Measurements from ENCODE around the gene BCOR.

The BCOR gene

GRCh38 chrX:40104985-40105834 lies 7.5 kb upstream of the BCOR start:
- H3K4me1 ChIP-seq (ENCODE audit: insufficient read depth, low read length, severe bottlenecking), result peaks cover 68% of the 10 kb centered on the region
- H3K4me3 ChIP-seq (ENCODE audit: low read depth, low read length, poor library complexity, severe bottlenecking), result peak overlapping the region; percentile 64
- H3K27me3 ChIP-seq (ENCODE audit: insufficient read depth, low read length), result no peaks in the 10 kb centered on the region
- no peaks in the 10 kb centered on the region for H3K36me3 ChIP-seq (ENCODE audit: insufficient read depth, low read length)
- H3F3A ChIP-seq (ENCODE audit: insufficient read depth, low read length), result no peaks in the 10 kb centered on the region
- H2AFZ ChIP-seq (ENCODE audit: low read length), result no peak overlapping the region
- H3K4me2 ChIP-seq (ENCODE audit: low read length), result peak overlapping the region; percentile 55
- no peaks in the 10 kb centered on the region for H4K20me1 ChIP-seq (ENCODE audit: insufficient read depth, low read length)
- TF ChIP-seq EZH2 (IDR thresholded peaks at IDR 0.05; ENCODE audit: borderline replicate concordance, low read length), result no peak
- no peak for TF ChIP-seq CTCF (IDR thresholded peaks at IDR 0.05; ENCODE audit: low read length)
- H3K27ac ChIP-seq (ENCODE audit: low read depth, low read length, poor library complexity, severe bottlenecking), result peak overlapping the region; percentile 99
- peak overlapping the region; percentile 76 for H3K9ac ChIP-seq (ENCODE audit: low read length)
- no peaks in the 10 kb centered on the region for H3K9me2 ChIP-seq (ENCODE audit: low read depth, low read length)
- no peaks in the 10 kb centered on the region for H3K9me3 ChIP-seq (ENCODE audit: low read length)
- H3K79me2 ChIP-seq (ENCODE audit: insufficient read depth, low read length), result no peaks in the 10 kb centered on the region

- peak overlapping the region; percentile 55 for H3K4me2 ChIP-seq (ENCODE audit: low read length)
- H3K9me2 ChIP-seq (ENCODE audit: low read depth, low read length), result no peaks in the 10 kb centered on the region
- H2AFZ ChIP-seq (ENCODE audit: low read length), result no peak overlapping the region
- H3K4me1 ChIP-seq (ENCODE audit: insufficient read depth, low read length, severe bottlenecking), result peaks cover 74% of the 10 kb centered on the region
- peak overlapping the region; percentile 64 for H3K4me3 ChIP-seq (ENCODE audit: low read depth, low read length, poor library complexity, severe bottlenecking)
- TF ChIP-seq EZH2 (IDR thresholded peaks at IDR 0.05; ENCODE audit: borderline replicate concordance, low read length), result no peak
- no peak for TF ChIP-seq CTCF (IDR thresholded peaks at IDR 0.05; ENCODE audit: low read length)
- H3K79me2 ChIP-seq (ENCODE audit: insufficient read depth, low read length), result no peaks in the 10 kb centered on the region
- no peaks in the 10 kb centered on the region for H4K20me1 ChIP-seq (ENCODE audit: insufficient read depth, low read length)
- H3K9me3 ChIP-seq (ENCODE audit: low read length), result no peaks in the 10 kb centered on the region
- H3K27me3 ChIP-seq (ENCODE audit: insufficient read depth, low read length), result no peaks in the 10 kb centered on the region
- H3K36me3 ChIP-seq (ENCODE audit: insufficient read depth, low read length), result no peaks in the 10 kb centered on the region
- H3K27ac ChIP-seq (ENCODE audit: low read depth, low read length, poor library complexity, severe bottlenecking), result peak overlapping the region; percentile 99
- H3K9ac ChIP-seq (ENCODE audit: low read length), result peak overlapping the region; percentile 76
- H3F3A ChIP-seq (ENCODE audit: insufficient read depth, low read length), result no peaks in the 10 kb centered on the region
Measured at GRCh38 chrX:40104630-40104984, 6.8 kb upstream of the BCOR start.

DNA sequence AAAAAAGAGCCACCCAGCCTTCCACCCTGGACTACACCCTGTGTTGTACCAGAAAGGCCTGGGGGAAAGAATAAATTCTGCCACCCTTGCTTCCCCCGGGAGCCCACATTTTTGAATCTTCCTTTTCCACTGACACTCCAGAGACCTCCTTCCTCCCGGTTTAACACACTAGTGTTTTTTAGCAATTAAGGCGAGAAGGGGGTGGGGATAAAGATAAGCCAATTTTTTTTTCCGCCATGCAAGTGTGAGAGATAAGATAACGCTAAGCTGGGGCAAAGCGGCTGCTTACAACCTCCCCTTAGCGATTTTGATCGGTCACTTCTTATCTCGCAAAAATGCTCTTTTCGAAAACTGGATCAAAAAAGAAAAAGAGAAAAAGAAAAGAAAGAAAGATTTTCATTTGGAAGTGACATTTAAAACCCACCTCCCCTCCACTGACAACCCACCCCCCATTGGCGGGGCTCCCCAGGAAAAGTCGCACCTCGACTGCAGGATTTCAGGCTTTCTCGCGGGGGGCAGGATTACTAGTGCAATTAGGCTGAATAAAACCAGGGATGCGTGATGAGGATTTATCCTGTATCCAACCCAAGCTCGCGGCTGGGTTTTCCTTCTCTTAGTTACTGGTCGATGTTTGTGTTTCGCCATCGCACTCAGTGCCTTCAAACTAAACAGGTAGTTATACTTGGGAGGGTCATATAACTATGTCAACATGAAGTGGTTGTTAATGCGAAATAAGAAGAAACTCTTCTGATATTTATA lies 6.0 kb upstream of the BCOR start:
- H3K4me3 ChIP-seq (ENCODE audit: low read depth, low read length, poor library complexity, severe bottlenecking), result peak overlapping the region; percentile 64
- H3F3A ChIP-seq (ENCODE audit: insufficient read depth, low read length), result no peaks in the 10 kb centered on the region
- no peaks in the 10 kb centered on the region for H3K79me2 ChIP-seq (ENCODE audit: insufficient read depth, low read length)
- no peaks in the 10 kb centered on the region for H3K9me2 ChIP-seq (ENCODE audit: low read depth, low read length)
- TF ChIP-seq CTCF (IDR thresholded peaks at IDR 0.05; ENCODE audit: low read length), result no peak
- TF ChIP-seq EZH2 (IDR thresholded peaks at IDR 0.05; ENCODE audit: borderline replicate concordance, low read length), result no peak
- H3K4me2 ChIP-seq (ENCODE audit: low read length), result peak overlapping the region; percentile 55
- no peaks in the 10 kb centered on the region for H3K36me3 ChIP-seq (ENCODE audit: insufficient read depth, low read length)
- no peaks in the 10 kb centered on the region for H4K20me1 ChIP-seq (ENCODE audit: insufficient read depth, low read length)
- no peak overlapping the region for H2AFZ ChIP-seq (ENCODE audit: low read length)
- H3K4me1 ChIP-seq (ENCODE audit: insufficient read depth, low read length, severe bottlenecking), result peaks cover 81% of the 10 kb centered on the region
- H3K9ac ChIP-seq (ENCODE audit: low read length), result peak overlapping the region; percentile 76
- no peaks in the 10 kb centered on the region for H3K27me3 ChIP-seq (ENCODE audit: insufficient read depth, low read length)
- H3K9me3 ChIP-seq (ENCODE audit: low read length), result no peaks in the 10 kb centered on the region
- peak overlapping the region; percentile 99 for H3K27ac ChIP-seq (ENCODE audit: low read depth, low read length, poor library complexity, severe bottlenecking)

Measured in OCI-LY1 (cell line).